HG03280 (cell line): ENCODE data around the gene WBP2.

ENCODE experiments used
- ATAC-seq: cut with Tn5 transposase; IDR thresholded peaks from one replicate; pipeline ENCODE4 v1.9.1; 2021; ENCODE audit warnings: mild to moderate bottlenecking, moderate library complexity; ENCODE audit not compliant: unreplicated experiment

Gene WBP2

DNA sequence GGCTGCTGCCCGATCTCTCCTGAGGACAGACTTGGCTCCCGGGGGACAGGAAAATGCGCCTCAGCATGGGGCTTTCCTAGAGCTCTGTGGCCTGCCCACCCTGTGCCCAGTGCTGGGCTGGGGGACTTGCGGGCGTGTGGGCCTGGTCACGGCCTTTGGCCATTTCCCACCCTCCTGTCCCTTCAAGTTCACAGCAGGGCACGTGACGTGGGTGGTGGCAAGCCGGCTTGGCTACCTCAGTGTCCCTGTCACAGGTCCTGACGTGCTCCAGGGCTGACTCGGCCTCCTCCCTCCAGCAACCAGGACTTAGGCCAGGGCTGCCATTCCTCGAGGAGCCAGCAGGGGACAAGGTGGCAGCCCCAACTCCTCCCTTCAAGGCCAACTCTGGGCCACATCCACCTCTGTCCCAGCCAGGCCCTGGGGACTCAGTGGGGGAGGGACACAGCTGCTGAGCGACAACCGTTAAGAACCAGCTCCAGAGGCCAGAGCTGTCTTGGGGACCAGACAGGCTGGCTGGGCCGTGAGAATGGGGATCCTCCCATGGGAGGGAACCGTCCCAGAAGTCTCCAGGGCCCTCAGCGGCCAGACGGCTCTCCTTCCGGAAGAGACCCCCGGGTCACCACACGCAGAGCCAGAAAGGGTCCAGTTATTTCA, 9.9 kb downstream of the WBP2 start:
- ATAC-seq = peak; percentile 77

DNA sequence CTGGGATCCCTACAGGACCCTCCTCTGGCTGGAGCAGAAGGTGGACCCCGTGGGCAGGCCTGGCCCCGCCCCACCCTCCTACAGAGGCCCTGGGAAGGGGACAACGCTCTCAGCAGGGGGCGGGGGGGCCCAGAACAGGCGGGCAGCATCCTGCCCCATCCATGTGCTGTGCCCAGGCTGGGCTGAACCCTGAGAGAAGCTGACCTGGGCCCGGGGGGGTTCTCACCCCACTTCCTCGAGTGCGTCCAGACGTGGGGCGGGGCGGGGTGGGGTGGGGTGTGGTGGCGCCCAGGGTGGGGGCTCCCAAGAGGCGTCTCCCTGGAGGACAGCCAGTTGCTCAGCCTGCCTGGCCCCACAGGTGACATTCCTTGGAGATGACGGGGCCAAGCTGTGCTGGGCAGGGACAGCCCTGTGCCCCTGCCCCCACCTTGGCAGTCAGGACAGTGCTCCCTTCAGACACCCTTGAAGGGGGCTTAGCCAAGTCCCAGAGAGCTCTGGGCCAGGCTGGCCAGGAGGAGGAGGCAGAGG, 10.5 kb downstream of the WBP2 start:
- ATAC-seq = no peak

DNA sequence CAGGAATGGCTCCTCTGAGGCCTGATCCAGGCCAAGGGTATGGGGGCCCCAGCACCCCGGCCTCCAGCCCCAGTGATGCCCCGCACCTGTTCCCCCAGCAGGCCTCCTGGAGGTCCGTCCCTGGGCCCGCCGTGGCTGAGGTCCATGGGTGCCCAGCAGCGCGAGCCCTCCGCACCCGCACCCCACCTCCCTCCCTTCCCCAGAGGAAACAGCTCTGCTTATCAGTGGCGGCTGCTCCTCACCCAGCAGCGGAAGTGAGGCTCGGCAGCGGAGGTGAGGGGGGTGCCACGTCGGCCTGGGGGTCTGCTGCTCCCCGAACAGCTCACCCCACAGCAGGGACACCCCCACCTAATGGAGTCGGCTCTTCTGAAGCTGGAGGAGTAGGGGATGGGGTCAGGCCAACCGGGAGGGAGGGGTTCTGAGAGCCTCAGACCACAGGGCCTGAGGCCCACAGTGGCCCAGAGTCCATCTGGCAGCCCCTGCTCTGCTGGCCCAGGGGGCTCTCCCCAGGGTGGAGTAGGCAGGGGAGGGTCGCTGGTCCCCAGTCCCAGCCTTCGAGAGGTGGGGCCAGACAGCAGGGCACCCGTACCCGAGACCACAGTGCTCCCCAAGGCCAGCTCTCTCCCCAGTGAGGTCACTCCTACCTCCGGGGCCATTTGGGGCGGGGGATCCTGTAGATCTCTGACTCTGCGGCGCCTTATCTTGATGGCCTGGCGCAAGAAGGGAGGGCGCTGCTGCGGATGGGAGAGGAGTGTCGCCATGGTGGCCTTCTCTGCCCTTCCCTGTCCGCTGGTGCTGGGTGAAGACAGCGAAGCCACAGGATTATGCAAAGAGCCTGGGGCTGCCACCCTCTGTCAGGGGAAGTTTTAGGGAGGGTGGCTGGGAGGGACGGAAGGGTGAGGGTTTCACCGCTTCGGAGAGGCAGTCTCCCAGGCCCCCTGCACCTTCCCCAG, 11.3 kb downstream of the WBP2 start, which contains the start of gene UNC13D:
UNC13D (minus strand) TSS at position 828 of the 953 bp plus-strand sequence; CDS start at position 761, 67 bp downstream.
- no peak for ATAC-seq

DNA sequence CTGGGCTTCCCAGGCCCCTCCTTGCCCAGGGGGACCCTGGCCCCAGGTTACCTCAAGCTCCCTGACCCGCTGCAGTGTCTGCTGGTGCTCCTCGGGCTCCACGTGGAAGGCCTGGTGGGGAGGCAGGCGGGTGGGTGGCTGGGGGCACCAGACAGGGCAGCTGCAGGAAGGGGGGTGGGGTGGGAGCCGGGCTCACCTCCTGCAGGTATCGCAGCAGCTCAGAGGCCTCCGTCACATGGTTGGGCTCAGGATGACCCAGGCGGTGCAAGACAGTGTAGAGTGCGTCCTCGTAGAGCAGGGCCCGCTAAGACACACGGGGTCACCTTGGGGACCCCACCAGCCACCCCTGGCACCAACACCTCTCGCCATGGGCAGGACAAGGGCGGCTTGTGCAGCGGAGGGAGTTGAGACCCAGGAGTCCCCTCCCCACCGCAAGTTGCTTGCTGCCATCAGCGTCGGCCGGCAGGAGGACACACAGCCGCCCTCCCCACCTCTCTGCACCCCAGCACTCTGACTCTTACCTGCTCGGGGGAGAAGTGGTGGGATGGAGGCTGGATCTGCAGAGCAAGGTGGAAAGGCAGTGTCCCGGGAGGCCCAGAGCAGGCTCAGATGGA, 12.1 kb downstream of the WBP2 start:
- ATAC-seq = no peak

DNA sequence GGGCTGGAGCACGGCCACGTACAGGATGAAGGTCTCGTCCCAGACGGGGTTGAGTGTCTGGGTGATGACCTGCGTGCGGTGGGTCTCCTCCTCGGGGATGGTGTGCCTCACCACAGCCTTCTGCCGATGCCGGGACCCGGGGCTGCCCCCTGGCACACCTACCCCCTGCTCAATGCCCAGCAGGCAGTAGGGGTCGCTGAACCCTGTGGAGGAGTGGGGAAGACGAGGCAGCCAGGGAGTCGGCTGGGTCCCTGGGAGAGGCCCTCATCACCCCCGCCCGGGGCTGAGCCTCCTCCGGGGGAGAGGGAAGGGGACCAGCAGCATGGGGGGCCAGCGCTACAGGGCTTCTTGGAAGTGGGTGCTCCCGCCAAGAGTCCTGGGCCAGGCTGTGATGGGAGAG, 12.7 kb downstream of the WBP2 start:
- no peak for ATAC-seq

DNA sequence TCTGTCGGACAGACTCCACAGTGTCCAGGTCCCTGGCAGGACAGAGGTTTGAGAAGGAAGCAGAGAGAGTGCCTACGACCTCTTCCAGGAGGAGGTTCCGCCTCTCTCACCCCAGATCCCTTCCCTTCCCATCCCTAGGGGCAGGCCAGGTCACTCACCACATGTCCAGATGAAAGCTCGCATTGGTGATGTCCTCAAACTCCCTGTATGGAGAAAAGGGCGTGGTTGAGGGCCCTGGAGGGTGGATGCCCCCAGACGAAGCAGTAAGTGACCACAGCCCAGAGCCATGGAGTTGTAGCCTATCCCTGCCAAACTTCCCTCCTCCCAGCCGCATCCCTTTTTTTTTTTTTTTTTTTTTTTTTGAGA, 14.4 kb downstream of the WBP2 start:
- ATAC-seq = no peak

DNA sequence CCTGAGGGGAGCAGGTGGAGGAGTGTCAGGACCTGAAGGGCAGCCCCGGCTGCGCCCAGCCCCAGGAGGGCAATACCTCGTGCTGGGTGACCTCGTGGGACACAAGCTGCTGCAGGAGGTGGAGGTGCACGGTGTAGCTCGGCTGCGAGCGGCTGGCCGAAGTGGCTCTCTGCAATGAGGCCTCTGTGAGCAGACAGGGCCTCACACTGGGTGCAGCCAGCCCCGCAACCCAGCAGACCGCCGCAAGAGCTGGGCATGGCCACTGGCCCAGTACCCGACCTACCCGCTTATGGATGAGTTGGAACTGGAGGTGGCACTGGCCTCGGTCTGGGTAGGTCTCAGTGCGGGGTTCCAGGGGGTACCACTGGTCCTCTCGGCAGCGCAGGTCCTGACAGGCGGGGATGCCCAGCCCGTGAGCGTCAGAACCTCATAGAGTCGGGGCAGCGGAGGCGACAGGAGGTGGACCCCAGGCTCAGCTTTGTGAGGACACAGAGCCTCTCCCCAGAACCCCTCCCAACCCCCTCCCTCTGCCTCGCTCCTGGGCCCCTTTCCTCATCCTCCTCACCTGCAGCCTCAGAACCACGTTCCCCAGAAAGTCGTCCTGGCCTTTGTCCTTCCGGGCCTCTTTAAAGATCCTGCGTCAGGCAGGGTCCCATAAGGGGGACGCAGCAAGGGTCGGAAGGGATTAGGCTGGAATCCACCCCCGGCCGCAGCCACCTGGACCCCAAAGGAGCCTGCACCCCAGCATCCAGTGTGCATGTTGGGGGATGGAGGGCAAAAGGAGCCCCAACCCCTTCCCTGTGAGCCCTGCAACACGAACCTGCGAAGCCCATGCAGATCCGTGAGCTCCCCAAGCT, 15.0 kb downstream of the WBP2 start:
- ATAC-seq = no peak

DNA sequence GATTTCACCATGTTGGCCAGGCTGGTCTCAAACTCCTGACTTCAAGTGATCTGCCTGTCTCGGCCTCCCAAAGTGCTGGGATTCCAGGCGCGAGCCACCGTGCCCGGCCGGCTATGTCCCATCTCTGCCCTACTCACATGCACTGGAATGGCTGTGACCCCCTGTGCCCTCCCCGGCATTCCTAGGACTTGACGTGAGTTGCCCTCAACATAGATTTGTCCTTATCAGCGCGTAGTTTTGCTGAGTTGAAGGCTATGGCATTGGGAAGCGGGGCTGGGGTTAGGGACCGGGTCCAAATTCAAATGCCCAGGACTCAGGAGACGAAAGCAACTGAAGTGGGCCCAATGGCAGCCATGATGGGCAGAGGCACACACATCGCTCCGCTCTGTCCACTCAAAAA, 16.7 kb downstream of the WBP2 start:
- no peak for ATAC-seq

DNA sequence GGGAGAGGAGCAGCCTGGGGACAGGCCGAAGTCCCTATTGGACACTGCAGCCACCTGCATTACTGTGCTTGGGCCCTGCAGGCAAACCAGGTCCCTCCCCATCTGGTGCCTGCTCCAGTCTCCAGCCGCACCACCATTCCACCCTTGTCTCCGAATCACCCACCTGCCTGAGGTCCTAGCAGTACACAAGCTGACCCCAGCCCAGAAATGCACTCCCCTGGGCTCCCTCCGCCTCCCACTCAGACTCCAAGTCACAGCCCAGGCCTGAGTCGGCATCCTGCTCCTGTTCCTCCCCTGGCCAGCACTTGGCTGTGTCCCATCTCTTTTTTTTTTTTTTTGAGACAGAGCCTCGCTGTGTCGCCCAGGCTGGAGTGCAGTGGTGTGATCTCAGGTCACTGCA, 17.2 kb downstream of the WBP2 start:
- no peak for ATAC-seq

DNA sequence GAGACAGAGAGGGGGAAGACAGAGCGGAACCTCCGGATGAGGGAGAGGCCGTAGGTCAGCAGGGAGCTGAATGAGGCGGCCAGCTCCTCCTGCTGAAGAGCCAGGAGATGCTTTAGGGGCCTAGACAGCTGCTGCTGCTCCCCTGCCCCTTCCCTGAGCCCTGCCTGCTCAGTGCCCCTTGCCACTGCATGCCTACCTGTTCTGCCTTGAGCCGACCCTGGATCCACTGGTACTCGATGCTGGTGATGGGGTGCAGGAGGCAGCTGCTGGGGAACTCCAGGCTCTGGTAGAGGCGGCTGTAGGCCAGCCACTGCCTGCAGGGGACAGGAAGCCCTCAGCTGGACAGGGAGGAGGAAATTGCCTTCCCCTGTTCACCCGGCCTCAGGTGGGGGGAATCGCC, 18.5 kb downstream of the WBP2 start:
- ATAC-seq = no peak

DNA sequence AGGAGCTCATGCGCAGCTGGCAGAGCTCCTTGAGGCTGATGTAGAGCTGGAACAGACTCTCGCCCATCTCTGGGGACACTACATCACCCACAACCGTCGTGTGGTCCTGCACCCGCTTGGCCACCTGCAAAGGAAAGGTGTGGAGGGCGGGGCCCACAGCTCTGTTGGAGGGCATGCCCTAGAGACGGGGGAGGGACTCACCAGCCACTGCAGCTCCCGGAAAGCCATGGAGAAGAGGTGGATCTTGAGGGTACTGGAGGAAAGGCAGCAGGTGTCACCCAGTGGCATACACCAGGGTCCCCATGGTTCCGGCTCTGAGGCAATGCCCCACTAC, 19.5 kb downstream of the WBP2 start:
- no peak for ATAC-seq

DNA sequence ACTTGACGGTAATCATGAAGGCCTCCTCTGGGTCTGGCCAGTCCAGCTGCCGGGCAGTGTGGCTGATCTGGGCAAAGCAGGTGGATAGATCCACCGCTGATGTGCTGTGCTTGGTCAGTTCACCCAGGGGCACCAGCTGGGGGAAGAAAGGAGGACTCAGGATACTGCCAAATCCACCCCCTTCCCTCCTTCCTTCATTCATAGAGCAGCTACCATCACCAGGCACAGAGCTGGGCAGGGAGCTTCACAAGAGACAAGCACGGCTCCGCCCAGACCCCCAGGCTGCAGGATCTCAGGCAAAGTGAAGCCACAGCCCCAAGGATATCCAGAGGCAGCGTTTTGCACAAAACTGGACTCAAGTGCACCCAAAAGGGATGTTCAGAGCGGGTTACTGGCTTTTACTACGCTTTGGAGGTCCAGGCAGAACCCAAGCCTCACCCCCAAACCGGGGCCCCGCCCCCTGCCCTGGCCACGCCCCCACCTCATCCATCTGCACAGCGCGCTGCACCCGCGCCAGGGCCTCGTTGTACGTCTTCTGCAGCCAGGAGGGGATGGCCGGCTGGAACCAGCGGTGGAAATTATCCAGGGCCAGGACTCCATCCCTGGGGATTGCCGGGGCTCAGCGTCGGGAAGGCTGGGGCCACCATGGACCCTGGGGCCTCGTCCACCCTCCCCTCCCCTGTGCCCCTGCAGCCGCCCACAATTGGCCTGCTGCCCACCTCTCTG, 20.0 kb downstream of the WBP2 start:
- ATAC-seq = no peak

DNA sequence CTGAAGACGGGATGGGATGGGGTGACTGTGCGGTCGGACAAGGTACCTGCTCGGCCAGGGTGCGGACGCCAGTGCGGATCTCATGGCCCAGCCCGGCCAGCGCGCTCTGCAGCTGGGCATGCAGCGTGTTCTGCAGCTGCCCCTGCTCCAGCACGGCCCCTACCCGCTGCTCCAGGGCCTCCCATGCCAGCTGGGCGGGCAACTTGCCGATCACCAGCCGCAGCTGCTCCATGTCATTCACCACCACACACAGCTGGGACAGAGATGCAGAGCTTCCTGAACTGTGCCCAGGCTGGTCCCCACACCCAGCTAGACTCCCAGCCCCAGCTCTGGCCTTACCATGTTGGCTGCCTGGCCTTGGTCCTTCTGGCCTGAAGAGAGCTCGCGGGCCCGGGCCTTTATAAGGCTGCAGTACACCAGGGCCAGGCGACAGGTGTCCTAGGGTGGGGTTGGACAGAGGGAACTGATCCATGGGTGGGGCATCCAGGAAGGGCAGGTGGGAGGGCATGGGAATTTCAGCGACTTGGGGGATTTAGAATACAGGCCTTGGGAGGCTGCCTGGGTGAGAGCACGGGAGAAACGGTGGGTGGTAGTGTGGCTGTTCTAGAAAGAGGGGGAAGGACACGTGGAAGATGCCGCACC, 20.7 kb downstream of the WBP2 start:
- ATAC-seq = no peak

DNA sequence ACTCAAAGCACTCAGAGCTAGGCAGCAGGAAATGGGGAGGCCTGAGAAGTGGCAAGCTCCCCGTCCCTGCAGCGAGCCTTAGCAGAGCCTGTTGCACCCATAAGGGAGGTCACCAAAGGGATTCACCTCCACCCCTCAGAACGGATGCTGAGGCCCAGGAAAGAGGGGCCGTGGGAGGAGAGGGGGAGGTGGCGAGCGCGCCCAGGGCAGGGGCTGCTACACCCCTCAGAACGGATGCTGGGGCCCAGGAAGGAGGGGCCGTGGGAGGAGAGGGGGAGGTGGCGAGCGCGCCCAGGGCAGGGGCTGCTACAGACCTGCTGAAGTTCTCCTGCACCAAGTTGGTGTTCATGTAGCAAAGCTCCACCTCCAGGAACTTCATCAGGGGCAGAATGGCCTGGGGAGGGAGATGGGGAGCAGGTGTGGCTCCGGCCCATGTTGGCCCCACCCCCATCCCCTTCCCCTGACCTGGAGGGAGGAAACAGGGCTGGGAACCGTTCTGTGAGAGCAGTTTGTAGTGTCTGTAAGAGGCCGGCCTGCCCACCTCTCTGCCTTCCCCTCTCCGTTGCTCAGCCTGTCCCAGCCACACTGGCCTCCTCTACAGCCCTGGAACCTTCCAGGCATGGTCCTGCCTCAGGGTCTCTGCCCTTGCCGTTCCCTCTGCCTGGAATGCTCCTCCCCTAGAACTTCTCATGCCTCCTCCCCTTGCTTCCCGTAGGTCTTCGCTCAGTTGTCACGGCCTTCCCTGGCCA, 22.3 kb downstream of the WBP2 start:
- ATAC-seq = no peak

DNA sequence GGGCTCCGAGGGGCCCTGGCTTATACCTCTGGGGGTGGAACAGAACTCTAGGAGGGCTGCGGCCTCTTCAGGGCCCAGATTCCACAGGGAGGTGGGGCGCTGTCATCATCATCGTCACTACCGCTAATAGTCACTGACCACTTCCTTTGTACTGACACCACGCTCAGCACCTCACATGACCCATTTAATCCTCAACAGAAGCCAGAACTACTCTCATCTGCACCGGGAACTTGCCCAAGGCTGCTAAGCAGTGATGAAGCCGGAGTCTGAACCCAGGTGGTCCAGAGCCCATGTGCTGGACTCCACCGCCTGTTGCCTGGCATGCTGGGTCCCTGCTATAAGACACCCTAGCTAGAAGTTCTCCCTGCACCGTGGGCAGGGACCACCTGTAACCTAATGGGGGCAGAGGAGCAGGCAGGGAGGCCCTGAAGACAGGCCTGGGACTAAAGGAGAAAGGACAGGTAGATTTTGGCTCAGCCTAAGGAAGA, 22.9 kb downstream of the WBP2 start:
- no peak for ATAC-seq

DNA sequence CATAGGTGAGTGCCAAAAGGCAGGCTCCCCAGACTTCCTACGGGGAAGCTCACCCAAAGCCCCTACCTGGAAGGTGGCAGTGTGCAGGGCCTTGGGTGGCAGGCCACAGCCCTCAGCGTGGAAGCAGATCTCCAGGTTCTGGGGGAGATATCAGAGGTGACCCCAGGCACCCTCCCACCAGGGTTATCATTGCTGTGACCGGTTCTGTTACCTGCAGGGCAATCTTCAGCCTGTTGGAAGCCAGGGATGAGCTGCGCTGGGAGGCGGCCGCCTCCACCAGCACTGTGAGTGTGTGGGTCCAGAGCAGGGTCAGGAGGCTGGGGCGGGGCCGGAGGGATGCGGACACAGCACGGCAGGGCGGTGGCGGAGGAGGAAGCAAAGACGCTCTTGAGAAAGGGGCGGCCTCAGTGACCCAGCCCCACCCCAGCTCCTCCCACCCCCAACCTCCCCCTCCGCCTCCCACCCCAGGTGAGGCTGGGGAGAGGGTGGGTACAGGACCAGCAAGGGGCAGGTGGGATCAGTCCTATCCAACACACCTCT, 24.0 kb downstream of the WBP2 start:
- no peak for ATAC-seq

DNA sequence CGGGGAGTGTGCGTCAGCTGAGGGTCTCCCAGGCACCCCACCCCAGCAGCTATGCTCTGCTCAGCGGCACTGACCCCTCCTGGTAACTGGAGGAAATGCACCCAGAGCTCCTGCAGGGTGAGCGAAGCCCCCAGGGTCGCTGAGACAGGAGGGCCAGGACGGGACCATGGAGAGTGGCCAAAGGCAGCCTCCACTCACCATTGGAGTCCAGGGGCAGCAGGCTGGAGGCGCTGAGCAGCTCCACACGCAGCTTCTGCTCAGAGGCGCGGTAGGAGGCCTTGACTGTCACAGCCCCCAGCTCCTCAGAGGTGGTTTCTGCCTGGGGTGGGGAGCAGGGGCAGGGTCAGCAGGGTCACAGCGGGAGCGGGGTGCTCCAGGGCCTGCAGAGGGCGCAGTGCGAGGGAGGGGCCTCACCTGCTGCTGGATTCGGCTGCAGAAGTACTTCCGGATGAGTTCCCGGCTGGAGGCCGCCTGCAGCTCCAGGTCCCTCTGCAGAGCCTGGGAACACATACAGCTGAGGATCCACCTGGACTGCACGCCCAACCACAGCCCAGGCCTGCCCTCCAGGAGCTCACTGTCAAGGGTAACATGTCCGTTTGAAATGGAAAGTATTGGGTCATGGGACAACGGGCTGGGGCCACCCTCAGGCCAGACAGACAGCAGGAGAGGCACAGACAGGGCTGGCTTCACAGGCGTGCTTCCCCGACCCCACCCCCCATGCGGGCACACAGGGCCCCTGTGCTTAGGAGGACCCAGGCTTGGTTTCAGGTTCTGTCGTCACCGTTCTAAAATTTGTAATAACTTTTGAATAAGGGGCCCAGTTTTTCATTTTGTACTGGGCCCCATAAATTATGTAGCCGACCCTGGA, 24.7 kb downstream of the WBP2 start:
- ATAC-seq = no peak

DNA sequence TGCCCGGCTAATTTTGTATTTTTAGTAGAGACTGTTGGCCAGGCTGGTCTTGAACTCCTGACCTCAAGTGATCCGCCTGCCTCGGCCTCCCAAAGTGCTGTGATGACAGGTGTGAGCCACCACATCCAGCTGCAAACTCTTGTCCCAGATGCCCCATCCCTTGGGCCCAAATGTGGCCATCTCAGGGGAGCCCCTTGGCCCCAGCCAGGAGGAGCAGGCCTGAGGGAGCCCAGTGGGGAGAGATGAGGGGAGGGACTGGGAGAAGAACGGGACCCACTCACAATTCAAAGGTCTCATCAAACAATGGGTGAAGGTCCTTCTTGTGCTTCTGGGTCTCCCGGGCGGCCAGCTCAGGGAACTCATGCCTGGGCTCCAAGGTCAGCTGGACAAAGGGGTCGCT, 25.4 kb downstream of the WBP2 start:
- no peak for ATAC-seq
